Activated T-cell treated with anti-CD3 and anti-CD28 coated beads, Interleukin-2, amount 50 U/mL, for 4 hours (primary cell): Measurements from ENCODE around the gene KCNA10. TPM values are rescaled to one million over a fixed set of nuclear protein-coding genes. Genes with fewer than 3 reads are reported as not detected.
A peak's percentile ranks its signal among the peaks of the same experiment; 100 is the strongest.

ENCODE experiments used
- ATAC-seq, 2 donors: fragments of 200-7000 bp; cut with Tn5 transposase; one replicate each; pipeline ENCODE4 v1.10.0; 2021
- DNase-seq: peaks from one replicate; pipeline ENCODE4 v3.0.0-alpha.2; 2020
- H3K27me3 Mint-ChIP-seq: one replicate; pipeline ENCODE4 v1.8.0; 2021; ENCODE audit warnings: low read depth, mixed read lengths
- H3K36me3 Mint-ChIP-seq: one replicate; pipeline ENCODE4 v1.8.0; 2022; ENCODE audit warnings: mixed read lengths; ENCODE audit not compliant: insufficient read depth
- H3K4me1 Mint-ChIP-seq: one replicate; pipeline ENCODE4 v1.8.0; 2021; ENCODE audit warnings: low read depth, mixed read lengths
- H3K4me3 Mint-ChIP-seq: one replicate; pipeline ENCODE4 v1.8.0; 2021; ENCODE audit warnings: mild to moderate bottlenecking, moderate library complexity, mixed read lengths
- H3K9me3 Mint-ChIP-seq: one replicate; pipeline ENCODE4 v1.8.0; 2021; ENCODE audit warnings: mixed read lengths
- total RNA-seq, 3 donors: library from RNA; stranded (reverse); gene quantifications; one replicate each; pipeline ENCODE4 v1.2.1, GENCODE V29; 2021

Gene KCNA10
- total RNA-seq, 3 donors from 2014 or later = not detected

DNA sequence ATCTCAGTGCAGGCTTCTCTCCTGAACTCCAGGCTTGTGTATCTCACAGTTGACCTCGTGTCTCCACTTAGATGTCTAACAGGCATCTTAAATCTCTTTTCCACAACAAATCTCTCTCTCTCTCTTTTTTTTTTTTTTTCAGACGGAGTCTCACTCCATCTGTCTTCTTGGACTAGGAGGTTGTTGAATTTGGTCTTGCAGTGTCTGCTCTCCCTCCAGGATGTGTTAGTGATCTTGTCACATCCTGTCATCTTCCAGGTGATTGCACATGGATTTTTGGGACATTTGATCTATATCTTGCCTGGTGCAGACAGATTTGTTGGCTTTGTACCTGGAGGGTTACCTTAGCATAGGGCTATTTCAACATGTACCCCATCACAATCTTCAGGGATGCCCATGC, 26.5 kb upstream of the KCNA10 start:
- H3K9me3 Mint-ChIP-seq = no peaks in the 10 kb centered on the region
- H3K4me3 Mint-ChIP-seq = no peak overlapping the region

DNA sequence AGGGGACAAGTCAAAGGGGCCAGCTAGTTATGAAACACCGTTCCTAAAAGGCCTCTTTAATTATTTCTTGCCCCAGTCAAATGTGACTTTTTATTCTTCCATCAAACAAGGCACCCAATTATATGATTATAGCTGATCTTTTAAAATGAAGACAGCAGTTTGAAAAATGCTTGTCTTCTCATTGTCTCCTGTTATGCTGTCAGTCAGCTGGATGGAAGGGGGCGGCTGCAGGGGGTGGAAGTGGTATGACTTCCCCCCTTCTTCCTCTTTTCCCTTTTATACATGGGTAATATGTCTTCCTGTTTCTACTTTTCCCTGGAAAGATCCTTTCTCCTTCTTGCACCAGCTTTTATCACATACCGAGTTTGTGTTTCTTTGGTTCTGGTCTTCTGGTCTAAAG, 25.8 kb upstream of the KCNA10 start:
- Mint-ChIP-seq H3K27me3 (peaks cover 11% of the 10 kb centered on the region), H3K9me3 (no peaks in the 10 kb centered on the region), H3K4me1 (no peaks in the 10 kb centered on the region), H3K4me3 (no peak overlapping the region), H3K36me3 (no peaks in the 10 kb centered on the region)
- ATAC-seq (no peak), DNase-seq (no peak)

More for the DNA sequence above, 26.5 kb upstream of the KCNA10 start:
- no peak for ATAC-seq
- H3K27me3 Mint-ChIP-seq = peaks cover 11% of the 10 kb centered on the region
- DNase-seq = no peak
- H3K4me1 Mint-ChIP-seq = no peaks in the 10 kb centered on the region
- H3K36me3 Mint-ChIP-seq = no peaks in the 10 kb centered on the region

DNA sequence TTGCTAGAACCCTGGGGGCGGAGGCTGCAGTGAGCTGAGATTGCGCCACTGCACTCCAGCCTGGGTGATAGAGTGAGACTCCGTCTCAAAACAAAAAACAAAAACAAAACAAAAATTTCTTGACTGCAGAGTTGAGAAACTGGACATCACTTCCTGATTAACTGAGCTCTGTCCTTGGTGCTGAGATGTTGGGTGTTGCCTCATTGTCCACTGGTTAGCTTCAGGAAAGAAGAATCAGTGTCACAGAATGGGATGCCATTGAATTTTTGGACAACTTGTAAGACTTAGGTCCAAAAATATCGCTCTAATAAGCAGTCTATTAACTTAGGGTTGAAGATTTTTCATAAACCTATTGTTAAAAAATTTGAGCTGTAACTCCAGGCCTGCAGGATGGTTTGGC, 23.8 kb upstream of the KCNA10 start:
- peaks cover 11% of the 10 kb centered on the region for H3K27me3 Mint-ChIP-seq
- no peaks in the 10 kb centered on the region for H3K4me1 Mint-ChIP-seq
- H3K36me3 Mint-ChIP-seq = no peaks in the 10 kb centered on the region
- DNase-seq (no peak), ATAC-seq (no peak)
- no peak overlapping the region for H3K4me3 Mint-ChIP-seq
- H3K9me3 Mint-ChIP-seq = no peaks in the 10 kb centered on the region

DNA sequence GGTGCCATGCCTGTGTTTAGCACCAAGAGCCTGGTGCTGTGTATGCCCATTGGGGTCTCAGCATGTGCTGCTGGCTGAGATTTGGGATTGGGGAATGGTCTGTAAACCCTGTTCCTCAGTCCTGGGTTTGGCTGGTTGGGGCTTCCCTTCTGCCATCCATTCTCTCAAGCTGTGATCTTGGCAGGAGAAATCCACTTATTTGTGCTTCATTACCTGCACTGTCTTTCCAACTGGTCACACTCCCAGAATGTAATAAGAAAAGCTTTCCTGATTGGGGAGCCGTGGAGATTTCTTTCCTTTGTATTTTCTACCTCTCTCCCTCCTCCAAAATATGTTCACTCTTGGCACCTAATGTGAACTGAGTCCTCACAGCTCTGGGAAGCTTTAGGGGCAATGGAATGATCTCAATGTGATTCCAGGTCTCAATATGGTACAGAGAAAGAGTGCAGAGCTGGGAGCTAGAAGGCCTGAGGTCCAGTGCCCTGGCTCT, 23.0 kb upstream of the KCNA10 start:
- no peaks in the 10 kb centered on the region for H3K36me3 Mint-ChIP-seq
- H3K27me3 Mint-ChIP-seq = peaks cover 14% of the 10 kb centered on the region
- no peaks in the 10 kb centered on the region for H3K4me1 Mint-ChIP-seq
- no peaks in the 10 kb centered on the region for H3K9me3 Mint-ChIP-seq
- no peak for DNase-seq
- ATAC-seq = no peak
- H3K4me3 Mint-ChIP-seq = no peak overlapping the region

DNA sequence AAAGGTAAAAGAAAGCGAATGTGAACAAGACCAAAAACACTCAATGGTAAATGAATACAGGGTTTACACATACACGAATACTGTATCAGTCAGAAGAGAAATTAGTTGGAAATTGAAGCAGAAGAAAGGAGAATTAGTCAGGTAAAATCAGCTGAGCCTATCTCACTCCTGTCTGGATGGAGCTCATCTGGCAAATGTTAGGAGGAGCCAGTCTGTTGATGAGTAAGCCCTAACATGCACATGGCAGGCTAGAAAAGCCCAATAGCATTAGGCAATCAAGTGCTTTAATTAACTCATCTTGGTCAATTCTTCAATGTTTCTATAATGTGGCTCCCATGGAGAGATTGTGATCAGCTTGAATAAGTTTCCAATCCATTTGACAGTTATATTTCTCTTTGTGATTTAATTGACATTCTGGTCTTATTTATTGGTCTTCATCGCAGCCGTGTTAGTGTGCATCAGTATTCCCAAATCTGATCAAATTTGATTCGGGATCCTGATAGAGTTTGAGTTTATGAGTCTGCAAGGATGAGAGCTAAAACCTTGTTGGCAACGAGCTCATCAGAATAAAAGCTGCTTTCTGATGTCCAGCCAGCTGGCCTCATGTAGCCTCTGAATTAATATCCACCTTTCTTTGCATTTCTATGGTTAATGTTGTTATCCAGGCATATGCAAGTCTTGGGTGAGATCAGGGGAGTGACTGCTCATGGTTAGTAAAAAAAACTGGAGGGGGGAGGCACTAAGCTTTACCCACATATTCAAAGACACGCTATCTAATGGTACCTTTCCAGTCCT, 22.1 kb upstream of the KCNA10 start:
- Mint-ChIP-seq H3K9me3 (no peaks in the 10 kb centered on the region), H3K27me3 (peaks cover 15% of the 10 kb centered on the region), H3K36me3 (no peaks in the 10 kb centered on the region), H3K4me1 (no peaks in the 10 kb centered on the region), H3K4me3 (no peak overlapping the region)
- DNase-seq (no peak), ATAC-seq (no peak)

DNA sequence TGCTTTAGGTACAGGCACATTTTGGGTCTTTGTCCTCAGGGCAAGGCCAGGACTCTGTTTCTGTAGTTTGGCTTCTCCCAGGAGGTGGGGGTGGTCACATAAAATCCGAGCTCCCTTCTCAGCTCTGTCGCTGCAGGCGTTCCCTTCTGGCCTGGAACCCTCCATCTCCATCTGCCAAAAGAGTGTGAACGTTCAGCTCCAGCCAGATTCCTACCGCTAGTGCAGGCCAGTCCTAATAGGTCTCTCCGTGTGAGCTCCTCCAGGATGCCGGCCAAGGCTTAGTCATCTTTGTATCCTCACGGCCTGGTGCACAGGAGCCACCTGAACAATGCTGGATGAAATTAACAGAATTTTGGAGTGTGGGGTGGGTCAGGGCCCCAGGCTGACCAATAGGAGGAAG, 19.9 kb upstream of the KCNA10 start:
- no peaks in the 10 kb centered on the region for H3K36me3 Mint-ChIP-seq
- DNase-seq (no peak), ATAC-seq (no peak)
- no peaks in the 10 kb centered on the region for H3K9me3 Mint-ChIP-seq
- H3K4me3 Mint-ChIP-seq = no peak overlapping the region
- H3K4me1 Mint-ChIP-seq = no peaks in the 10 kb centered on the region
- peaks cover 10% of the 10 kb centered on the region for H3K27me3 Mint-ChIP-seq

DNA sequence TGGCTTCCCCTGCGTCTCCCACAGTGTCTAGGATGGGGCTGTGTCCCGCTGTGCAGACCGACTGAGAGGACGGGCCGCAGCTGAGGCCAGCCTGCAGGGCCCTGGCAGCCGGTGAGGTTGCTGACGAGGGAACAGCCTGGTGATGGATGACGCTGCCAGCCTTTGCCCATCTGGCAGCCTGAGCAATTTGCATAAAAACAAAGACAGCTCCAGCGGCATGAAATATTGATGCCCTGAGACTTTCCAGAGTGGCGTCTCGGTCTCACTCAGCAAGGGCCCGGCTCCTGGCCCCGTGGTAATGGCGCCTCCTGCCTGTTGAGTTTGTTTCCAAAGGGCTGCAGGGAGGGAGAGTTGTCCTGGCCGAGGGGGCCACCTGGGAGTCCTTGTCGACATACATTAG, 19.1 kb upstream of the KCNA10 start:
- Mint-ChIP-seq H3K36me3 (no peaks in the 10 kb centered on the region), H3K4me1 (no peaks in the 10 kb centered on the region), H3K9me3 (no peaks in the 10 kb centered on the region), H3K4me3 (no peak overlapping the region), H3K27me3 (peaks cover 7% of the 10 kb centered on the region)
- DNase-seq (no peak), ATAC-seq (no peak)

DNA sequence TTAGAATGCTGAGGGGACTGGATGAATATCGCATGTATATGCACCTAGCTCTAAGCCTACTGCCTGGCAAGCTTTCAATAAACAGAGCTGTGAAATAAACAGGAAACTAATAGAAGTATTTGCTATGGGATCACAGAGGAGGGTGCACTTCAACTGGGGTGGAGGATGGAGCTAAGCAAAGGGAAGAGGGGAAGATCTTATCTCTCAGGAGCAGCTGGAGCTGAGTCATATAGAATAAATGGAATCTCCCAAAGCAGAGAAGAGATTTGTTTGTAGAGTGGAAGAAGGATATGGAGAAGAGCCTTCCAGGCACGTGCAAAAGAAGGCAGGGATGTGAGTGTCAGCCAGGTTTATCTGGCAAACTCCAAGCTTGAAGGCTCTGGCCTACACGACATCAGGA, 17.0 kb upstream of the KCNA10 start:
- Mint-ChIP-seq H3K27me3 (peaks cover 14% of the 10 kb centered on the region), H3K9me3 (no peaks in the 10 kb centered on the region), H3K36me3 (no peaks in the 10 kb centered on the region), H3K4me3 (no peak overlapping the region), H3K4me1 (no peaks in the 10 kb centered on the region)
- DNase-seq = no peak
- ATAC-seq = no peak

DNA sequence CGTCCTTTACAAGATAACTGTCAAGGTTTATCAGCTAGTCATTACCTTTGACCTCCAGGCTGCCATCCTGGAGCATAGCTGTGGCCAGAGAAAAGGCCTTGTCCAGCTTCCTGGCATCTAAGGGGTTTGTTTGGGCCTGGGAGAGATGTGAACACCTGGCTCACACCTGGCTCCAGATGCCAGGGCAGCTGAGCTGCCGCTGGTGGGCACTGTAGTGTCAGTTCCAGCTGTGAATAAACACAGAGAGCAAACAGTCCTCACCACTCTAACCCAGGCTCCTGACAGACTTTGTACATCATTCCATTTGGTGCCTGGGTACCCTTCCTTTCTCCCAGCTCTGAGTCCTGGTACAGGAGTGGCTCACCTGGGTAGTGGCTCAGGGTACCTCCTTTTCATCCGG, 14.3 kb upstream of the KCNA10 start:
- Mint-ChIP-seq H3K36me3 (no peaks in the 10 kb centered on the region), H3K4me1 (no peaks in the 10 kb centered on the region), H3K9me3 (no peaks in the 10 kb centered on the region), H3K4me3 (no peak overlapping the region), H3K27me3 (peaks cover 14% of the 10 kb centered on the region)
- DNase-seq (no peak), ATAC-seq (no peak)

DNA sequence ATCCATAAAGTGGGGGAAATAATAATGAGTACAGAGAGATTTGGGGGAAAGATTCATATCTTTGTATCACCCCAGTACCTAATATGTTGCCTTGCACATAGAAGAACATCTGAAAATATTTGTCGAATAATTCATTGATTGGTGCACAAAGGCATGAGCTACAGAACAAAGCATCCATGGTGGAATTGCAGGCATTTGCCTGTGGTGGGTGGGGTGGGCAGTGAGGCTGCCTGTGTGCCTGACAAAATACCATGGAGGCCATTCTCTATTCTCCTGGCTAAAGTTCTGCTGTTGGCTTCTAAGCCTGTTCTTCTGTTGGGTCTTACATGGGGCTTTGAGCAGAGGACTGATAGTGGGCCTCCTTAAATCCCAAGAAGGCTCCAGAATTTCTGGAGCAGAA, 10.0 kb upstream of the KCNA10 start:
- H3K9me3 Mint-ChIP-seq = no peaks in the 10 kb centered on the region
- no peaks in the 10 kb centered on the region for H3K36me3 Mint-ChIP-seq
- H3K27me3 Mint-ChIP-seq = peaks cover 12% of the 10 kb centered on the region
- no peak overlapping the region for H3K4me3 Mint-ChIP-seq
- DNase-seq (no peak), ATAC-seq (no peak)
- H3K4me1 Mint-ChIP-seq = no peaks in the 10 kb centered on the region

DNA sequence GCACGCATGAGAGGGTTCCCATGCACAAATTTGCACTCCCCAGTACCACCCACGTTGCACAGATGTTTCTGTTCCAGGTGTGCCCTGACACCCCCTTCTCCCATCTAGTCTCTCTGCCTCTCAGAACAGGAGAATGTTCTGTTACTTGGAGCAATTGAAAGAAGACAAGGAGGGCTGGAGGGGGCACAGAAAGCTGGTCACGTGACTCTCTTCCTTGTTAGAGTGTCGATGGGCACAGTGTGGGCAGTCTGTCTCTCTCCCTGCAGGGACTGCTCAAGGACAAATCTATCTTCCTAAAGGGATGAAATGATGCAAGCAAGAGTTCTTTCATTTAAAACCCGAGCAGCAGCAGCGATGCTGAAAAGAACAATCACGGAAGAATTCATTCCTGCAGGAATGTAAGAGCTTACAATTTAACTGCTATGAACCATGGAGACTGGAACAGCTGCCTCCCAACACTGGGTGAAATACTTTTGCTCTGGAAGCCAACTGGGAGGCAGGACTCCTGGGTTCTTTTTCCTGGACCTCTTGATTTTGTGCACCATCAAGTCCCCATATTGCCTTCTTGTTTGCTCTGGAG, 7.3 kb upstream of the KCNA10 start:
- Mint-ChIP-seq H3K4me3 (no peak overlapping the region), H3K36me3 (no peaks in the 10 kb centered on the region), H3K4me1 (no peaks in the 10 kb centered on the region), H3K9me3 (no peaks in the 10 kb centered on the region), H3K27me3 (peaks cover 24% of the 10 kb centered on the region)
- no peak for ATAC-seq
- DNase-seq = no peak

DNA sequence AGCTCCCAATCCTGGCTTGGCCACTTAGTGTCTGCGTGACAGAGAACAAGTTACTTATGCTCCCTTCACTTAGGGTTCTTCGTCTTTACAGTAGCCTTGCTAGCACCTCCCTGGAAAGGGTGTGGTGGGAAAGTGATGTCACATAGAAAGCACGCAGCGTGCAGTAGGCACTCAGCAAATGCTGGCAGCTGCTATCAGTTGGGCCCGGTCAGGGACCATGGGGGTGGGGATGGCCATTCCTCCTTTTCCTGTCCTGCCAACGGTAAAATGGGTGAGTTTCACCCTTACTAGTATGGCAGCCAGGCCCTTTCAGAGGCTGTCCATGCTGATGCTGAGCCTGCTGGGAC, 6.2 kb upstream of the KCNA10 start:
- Mint-ChIP-seq H3K4me3 (no peak overlapping the region), H3K27me3 (peaks cover 25% of the 10 kb centered on the region), H3K4me1 (no peaks in the 10 kb centered on the region), H3K36me3 (no peaks in the 10 kb centered on the region), H3K9me3 (no peaks in the 10 kb centered on the region)
- DNase-seq (no peak), ATAC-seq (no peak)

DNA sequence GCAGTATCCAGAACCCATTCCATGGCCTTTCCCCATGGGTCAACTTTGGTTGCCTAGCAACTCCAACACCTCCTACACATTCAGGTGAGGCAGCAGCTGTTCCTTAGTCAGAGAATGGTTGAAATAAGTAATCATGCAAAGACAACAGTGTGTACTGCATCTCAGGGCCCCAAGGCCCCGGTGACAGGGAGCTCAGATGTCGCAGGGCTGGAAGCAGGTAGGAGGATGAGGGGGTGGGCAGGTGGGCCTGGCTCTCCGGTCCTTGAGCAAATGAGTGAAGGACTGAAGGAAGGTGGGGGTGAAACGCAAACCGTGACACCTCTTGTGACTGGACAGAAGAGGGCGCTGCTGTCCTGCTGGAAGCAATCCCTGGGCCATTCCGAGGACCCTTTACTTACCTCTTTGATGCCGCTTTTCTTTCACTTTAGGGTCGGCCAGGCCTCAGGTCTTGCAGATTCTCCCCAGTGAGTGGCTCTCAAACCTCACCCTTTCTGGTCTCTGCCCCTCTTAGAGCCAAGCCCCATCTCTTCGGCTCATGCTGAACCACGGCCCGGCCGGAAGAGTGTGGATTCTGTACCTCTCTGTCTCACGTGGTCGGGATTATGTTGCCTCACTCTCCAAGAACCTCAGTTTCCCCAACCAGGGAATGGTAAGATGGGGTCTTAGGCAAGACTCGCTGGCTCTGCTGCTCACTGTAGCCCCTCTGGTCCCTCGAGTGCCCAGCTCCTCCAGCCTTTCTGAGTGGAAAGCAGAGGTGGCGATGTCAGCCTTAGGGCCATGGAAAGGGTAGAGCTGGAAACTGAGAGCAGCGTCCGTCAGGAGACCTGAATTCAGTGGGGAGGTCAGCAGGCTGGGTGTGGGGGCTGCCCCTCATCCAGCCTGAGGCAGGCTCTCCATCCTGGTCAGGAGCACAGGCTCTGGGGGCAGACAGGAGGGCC, 5.6 kb upstream of the KCNA10 start:
- H3K36me3 Mint-ChIP-seq = no peaks in the 10 kb centered on the region
- H3K4me3 Mint-ChIP-seq = no peak overlapping the region
- ATAC-seq (peak; percentile 78 to 79), DNase-seq (peak; percentile 25)
- H3K4me1 Mint-ChIP-seq = no peaks in the 10 kb centered on the region
- no peaks in the 10 kb centered on the region for H3K9me3 Mint-ChIP-seq
- peaks cover 27% of the 10 kb centered on the region for H3K27me3 Mint-ChIP-seq

DNA sequence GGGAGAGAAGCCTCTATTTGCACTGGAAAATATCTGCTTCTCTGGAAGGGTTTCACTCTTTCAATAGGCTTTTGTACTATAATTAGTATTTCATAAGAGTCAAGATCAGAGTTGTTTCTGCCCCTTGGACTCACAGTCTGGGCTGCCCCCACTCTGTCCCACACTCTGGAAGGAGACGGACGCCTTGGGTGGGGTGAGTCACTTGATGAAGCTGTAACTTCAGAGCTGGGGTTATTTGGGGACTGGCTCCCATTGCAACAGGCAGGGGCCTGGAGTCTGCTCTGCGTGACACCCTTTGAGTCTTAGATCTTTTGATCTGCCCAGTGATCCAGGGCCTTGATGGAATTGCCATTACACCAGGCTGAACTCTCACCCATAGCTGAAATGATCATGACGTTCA, 4.0 kb upstream of the KCNA10 start:
- Mint-ChIP-seq H3K4me3 (no peak overlapping the region), H3K36me3 (no peaks in the 10 kb centered on the region), H3K9me3 (no peaks in the 10 kb centered on the region), H3K4me1 (no peaks in the 10 kb centered on the region), H3K27me3 (peaks cover 26% of the 10 kb centered on the region)
- no peak for DNase-seq
- no peak for ATAC-seq
